ENCODE data around the gene COL4A6.
"Not testable (repeated sequence)": the region's sequence is repeated elsewhere in the genome, so short reads cannot be mapped to it uniquely, and the experiment has no call there.

COL4A6 gene

DNA sequence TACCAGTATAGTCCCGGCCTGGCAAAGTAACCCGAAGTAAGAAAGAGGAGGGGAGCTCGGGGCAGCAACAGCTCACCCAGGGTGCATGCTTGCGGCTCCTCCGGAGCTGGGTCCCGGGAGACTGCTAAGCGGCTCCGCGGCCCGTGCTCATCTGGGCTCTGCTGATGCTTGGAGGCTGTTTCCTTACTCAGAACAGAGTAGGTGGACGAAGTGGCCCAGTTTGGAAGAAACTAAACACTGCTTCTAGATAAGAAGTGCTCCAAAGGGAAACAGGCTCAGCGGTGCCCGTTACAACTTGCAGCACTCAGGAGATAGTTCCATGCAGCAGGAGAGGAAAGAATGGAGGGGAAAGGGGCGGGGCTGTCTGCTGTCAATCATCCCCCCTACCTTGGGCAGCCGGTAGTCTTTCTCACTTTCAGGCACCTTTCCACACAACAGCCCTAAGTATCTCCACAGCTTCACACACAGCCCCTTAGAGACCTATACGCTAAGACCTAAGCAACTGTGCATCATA, at the start of gene COL4A6:
TSS of gene COL4A6 (minus strand) at position 313 of the 514 bp plus-strand sequence. CDS start at position 87, 226 bp downstream.
- no peak for DNase-seq (ENCODE audit: low spot score)

DNA sequence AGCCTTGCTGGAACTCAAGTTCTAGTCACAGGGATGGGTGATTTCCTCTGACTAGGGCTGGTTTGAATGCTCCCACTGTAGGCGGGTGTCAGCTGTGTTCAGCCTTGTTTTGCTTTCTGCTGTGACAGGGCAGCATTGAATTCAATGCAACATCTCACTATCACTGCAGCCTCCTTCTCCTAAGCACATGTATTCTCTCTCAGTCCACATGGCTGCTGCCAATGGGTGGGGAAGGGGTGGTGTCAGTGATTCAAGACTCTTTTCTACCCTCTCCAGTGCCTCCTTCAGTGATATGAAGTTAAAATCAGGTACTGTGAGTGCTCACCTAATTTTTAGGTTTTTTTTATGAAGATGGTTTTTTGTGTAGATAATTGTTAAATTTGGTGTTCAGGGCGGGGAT, 47.7 kb upstream of the COL4A6 start:
- DNase-seq (ENCODE audit: low spot score) = no peak

DNA sequence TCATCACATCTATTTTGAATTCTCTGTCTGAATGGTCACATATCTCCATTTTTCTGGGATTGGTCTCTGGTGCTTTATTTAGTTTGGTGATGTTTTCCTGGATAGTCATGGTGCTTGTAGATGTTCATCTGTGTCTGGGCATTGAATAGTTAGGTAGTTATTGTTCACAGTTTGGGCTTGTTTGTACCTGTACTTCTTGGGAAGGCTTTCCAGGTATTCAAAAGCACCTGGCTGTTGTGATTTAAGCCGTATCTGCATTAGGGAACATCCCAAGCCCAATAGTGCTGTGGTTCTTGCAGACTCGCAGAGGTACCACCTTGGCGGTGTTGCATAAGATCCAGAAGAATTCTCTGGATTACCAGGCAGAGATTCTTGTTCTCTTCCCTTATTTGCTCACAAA, 46.0 kb upstream of the COL4A6 start:
- no peak for DNase-seq (ENCODE audit: low spot score)

DNA sequence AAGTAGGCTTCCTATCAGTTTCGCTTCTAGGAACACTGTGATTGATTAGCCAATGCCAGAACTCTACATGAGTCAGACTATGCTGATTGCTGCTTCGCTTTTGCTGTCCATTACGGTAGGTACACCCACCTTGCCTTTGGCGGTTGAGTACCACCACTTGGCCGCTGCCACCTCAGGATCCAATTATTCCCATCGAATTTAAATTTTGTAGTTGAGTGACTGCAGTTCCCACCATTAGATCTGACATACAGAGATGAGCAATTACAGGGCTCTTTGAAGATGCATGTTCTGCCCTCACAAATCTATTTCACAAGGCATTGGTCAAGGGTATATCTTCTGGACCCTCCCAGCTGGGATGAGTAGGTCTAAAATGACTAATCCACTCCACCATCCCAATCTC, 43.3 kb upstream of the COL4A6 start:
- DNase-seq (ENCODE audit: low spot score) = not testable (repeated sequence)

DNA sequence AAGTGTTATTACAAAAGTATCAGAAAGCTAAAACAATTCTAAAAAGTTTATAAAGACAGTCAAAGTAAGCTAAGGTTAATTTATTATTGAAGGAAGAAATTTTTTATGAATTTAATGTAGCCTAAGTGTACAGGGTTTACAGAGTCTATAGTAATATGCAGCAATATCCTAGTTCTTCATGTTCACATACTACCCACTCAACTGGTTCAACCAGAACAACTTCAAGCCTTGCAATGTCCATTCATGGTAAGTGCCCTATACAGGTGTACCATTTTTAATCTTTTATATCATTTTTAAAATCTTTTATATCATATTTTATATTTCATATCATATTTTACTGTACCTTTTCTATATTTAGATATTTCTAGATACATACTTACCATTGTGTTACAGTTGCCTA, 35.8 kb upstream of the COL4A6 start:
- no peak for DNase-seq (ENCODE audit: low spot score)

DNA sequence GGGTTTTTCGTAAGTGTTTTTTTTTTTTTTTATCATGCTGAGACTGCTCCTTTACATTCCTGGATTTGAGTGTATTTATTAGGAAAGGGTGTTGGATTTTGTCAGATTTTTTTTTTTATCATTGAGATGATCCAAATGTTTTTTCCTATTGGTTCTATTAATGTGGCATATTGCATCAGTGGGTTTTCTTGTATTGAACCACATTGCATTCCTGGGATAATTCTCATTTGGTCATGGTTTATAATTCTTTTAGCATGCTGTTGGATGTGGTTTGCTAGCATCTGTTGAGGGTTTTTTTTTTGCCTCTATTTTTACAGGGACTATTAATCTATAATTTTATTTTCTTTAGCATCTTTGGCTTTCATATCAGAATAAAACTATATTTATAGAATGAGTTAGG, 30.3 kb upstream of the COL4A6 start:
- no peak for DNase-seq (ENCODE audit: low spot score)

DNA sequence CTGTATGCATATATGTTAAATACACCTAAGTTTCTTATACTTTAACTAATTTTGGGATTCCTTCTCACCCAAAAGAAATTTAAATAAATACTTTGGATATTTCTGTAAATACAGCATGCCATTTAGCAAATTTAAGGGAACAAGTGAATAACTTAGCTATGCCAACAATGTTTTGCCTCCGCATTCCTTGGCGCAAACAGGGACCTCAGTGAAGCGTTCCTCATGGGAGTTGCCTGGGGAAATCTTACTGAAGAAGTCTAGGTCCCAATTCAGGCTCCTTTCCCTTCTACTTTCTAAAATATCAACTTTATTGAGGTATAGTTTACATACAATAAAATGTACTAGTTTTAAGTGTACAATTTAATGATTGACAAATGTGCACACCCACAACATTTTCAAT, 26.4 kb upstream of the COL4A6 start:
- no peak for DNase-seq (ENCODE audit: low spot score)

DNA sequence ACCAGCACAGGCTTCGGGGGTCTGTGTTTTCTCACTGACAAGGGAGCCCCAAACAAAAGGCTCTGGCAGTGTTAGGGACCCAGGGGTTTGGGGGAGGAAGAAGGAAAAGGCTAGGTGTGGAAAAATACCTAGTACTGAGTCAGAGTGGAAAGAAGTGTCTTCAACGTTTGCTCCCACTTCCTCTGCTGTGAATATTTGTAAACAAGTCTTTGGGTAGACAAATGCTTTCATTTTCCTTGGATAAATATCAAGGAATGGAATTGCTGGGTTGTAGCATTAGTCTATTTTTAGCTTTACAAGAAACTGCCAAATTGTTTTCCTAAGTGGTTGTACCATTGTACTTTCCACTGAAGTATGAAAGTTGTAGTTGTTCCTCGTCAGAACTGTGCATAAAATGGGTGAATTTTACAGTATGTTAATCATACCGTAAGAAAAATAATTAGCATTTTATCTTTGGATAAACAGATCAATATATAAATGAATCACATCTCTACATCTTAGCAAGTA, 18.8 kb upstream of the COL4A6 start:
- no peak for DNase-seq (ENCODE audit: low spot score)

DNA sequence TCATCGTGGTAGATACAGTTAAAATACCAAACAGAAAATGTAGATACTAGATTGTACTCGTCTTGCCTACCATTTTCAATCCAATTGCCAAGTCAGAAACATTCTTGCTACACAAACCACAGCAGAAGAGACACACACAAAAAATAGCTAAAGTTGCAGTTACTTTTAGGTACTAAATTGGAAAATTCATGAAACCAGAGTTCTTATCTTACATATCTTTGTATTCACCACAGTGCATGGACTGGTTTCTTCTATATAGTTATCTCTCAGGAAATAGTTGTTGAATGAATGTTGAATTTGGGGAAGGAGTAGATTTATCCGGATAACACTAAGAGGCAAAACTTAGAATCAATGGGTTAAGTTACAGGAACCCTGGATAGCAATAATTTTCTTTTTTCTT, 15.6 kb upstream of the COL4A6 start:
- DNase-seq (ENCODE audit: low spot score) = no peak

DNA sequence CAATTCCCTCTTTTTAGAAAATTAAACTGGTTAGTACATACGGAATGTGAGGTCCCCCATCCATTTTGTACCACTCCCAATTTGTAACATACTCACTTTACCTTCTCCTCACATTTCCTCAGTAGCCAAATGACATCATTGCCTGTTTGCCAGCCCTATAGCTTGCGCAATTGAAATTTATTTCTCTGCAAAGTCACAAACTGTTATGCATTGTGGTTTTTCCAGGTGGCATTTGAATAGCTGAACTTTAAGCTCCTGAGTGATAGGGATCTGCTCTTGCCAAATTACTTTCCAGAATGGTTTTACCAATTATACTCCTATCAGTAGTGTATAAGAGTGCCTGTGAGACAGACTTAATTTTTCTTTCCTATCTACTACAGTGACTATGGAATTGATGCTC, 9.1 kb upstream of the COL4A6 start:
- no peak for DNase-seq (ENCODE audit: low spot score)

DNA sequence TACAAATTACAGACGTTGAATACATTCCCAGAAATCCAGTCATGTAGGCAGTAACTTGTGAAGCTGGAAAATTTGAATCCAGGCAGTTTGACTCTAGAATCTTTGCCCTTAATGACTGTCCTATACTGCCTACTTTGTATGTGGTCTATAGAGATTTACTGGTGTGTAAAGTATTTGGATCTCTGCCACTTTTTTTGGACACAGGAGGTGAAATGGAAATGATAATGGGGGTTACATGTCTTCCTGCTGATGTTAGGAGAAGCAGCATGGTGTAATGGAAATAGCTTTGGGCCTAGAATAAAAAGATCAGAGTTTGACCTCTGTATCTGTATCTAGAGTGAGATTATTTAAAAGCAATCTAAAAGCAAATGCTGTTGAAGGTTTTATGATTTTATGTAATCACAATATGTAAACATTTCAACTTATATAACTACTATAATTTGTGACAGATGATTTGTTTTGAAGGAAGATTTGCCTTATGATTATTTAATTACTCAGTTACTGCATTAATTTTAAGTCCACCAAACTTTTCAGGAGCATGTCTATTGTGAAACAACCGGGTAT, 4.8 kb upstream of the COL4A6 start:
- no peak for DNase-seq (ENCODE audit: low spot score)

DNA sequence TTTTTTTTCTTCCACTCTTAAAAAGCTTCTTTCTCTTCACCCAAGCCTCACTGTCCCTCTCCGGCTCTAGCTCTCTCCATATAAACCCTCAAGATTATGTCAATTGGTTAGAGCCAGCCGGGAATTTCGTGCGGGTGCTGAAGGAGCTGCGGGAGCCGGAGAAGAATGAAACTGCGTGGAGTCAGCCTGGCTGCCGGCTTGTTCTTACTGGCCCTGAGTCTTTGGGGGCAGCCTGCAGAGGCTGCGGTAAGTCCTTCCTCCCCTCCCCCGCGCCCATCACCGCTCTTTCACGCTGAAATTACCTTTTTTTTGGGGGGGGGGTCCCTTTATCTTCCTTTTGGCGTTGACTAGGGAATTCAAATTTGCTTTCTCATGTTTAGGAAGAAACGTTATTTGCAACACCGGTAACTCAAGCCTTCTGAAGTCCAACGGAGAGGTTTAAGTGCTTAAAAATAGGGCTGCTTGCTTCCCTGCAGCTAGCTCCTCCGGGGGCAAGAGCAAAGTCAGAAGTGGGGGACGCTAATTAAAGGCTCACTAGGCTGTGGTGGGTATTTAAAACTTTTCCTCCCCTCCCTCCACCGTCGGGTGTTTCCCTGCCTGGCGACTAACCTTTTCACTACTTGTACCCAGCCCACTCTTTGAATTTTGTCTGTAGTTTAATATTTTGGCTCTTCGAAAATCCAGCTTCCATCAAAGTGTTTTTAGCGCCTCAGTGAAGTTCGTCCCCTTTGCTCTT, 1.9 kb upstream of the COL4A6 start:
- no peak for DNase-seq (ENCODE audit: low spot score)

DNA sequence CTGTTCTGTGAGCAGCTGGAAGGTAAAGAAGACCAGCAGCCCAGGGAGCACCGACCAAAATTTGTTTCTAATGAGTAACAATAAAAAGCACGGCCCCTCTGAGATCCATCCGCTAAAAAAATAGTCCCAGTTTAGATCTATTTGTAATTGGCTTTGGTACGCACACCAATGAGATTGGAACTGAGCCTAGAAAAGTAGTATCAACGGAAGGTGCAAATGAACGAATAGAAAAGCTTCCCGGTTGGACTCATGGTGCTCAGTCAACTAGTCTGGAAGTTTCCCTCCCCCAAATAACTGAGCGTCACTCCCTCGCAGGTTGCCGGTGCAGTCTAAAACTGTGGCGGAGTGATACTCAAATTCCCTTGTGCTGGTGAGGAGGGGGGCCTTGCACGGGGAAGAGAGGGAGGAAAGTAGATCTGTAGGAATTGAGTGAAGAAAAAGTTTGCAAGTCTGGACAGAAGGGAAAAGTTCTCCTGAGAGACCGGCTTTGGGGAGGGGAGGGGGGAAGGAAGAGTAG, 1.3 kb upstream of the COL4A6 start, which contains the start of gene COL4A5:
TSS of gene COL4A5 (plus strand) at position 413 of the 517 bp plus-strand sequence. CDS start 288 bp downstream, outside the sequence.
- no peak for DNase-seq (ENCODE audit: low spot score)

DNA sequence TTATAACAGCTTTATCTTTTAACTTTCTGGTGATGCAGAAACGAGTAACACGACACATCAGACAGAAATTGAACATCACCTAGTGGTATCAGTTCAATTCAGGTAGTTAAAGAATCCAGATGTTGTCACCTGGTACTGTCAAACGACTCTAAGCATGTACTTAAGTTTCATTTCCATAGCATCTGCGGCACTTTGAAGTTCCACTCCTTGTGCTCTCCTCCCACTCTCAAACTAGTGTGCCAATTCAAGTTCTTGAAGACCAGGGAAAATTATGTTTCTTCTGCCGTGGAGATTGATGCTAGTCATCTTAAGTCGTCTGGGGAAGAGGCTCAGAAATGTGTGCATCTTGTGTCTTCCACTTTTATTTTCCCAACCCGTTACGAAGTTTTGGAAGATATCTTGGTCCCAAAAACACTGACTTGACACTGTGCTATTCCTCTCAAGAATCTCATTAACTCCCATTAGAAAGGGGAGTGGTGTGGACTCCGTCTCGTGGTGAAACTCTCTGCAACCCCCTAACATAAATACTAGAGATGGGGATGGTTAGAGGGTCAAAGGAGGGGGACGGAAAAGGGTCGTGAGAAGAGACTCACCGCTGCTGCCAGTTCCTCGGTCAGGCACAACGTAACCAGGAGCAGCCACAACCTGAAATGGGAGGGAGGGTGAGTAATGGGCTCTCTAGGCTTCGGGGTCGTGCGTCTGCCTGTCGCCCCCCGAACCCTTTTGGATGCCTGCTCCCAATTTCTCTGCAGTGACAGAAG, 693 bp downstream of the COL4A6 start:
- no peak for DNase-seq (ENCODE audit: low spot score)

DNA sequence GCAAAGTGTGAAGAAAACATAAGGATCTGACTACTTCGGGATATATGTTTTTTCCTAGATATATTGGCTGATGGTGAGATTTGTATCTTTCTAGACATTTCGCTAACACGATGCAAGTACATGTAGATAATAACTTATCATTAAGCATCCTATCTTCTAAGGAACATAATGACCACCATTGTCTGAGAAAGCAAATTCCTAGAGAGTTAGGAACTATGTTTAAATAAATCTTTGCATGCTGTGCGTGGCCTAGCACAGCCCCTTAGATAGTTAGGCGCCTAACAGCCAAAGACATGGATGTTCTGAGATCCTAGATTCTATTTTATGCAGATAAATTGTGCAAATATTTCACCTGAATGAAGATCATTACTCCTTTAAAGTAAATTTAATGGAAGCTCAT, 3.0 kb downstream of the COL4A6 start:
- DNase-seq (ENCODE audit: low spot score) = no peak

DNA sequence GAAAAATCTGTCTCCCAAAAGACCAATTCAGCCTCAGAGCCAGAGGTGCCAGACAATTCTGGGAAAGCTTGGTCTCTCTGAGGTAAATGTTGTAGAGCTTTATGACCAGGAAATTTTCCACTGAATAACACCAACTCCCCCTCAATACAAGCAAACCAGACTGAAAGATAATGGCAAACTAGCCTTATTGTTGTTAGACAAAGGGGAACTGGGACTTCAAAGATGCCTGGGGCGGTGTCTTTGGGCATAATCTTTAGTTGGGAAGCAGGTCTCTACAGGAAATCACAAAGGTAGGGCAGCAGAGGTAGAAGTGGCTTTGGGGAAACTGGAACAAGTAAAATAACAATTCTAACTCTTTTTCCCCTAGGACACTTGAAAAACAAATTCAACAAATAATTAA, 12.0 kb downstream of the COL4A6 start:
- no peak for DNase-seq (ENCODE audit: low spot score)

DNA sequence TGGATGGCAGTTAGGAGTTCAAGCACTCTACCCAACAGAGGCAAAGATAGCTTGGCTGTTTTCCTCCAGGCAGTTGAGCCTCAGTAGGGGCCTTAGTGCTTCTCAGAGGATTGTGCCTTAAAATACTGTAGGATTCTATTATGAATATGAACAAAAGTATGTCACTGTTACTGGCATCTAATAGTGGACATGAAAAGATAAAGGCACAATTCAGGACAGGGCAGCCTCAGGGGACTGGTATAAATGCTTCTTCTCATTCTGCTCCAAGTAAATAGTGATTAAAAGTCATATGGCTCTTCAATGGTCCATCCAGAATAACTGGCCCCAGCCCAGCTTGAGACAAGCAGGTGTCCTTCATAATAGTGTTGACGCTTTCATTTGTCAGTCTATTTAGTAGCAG, 17.7 kb downstream of the COL4A6 start:
- no peak for DNase-seq (ENCODE audit: low spot score)

DNA sequence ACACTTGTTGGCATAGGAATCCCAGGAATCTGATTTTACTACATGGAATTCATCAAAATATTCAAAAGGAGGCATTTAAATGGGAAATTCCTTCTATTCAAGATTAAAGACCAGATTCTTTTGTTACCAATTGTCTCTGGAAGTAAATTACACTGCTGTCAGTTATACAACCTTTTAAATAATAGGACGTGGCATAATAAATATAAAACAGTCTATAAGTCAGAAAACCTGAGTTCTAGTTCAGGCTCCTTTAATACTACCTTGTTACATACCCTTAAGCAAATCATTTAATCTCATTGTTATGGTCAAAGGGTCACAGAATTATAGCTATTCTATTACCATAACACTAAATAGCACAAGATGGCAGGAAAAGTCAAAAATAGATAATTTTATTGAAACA, 18.8 kb downstream of the COL4A6 start:
- no peak for DNase-seq (ENCODE audit: low spot score)

DNA sequence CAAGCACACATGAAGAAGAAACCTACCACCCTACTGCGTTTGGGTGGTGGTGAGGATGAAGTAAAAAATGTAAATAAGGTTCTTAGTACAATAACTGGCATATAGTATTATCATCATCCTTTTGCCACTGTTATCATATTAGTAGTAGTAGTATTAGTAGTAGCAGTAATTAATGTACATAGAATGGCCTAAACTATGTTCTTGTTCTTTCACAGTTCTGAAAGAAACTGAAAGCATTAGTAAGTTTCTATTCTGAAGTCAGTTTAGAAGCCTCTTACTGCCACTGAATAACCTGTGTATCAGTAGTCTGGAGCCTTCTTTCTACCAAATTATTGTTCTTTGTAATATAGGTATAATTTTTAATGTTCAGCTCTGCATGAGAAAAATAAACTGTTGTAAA, 21.0 kb downstream of the COL4A6 start:
- no peak for DNase-seq (ENCODE audit: low spot score)

DNA sequence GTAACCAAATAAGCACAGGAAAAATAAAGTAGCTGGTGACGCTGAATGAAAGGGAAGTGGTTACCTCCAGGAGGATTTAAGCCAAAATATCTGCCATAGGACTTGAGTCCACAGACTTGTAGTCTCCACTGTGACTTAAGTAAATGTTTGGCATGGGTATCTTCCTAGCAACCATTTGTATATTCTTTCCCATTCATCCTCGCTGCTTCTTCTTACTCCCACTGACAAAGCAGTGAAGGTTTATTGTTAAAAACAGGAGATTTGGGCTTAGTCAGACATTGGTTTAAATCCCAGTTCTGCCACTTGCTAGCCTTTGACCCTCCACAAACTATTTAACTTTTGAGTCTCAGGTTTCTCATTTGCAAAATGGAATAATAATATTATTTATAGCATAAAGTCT, 22.3 kb downstream of the COL4A6 start:
- no peak for DNase-seq (ENCODE audit: low spot score)

DNA sequence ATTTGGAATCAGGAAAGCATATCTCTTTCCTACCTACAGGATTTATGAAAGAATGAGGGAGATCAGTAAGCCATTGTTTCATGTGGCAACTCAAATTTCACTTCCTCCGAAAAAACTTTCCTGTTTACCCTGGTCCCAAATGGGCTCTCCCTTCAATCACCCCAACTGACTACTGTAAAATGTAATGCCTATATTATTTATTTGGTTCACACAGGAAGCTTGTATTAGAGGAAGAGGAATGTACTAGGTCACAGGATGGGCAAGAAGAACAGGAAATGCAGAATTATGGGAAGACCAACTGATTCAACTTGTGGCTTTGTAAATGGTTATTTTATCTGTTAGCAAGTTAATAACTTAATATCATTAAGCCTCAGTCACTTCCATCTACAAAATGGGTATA, 23.1 kb downstream of the COL4A6 start:
- DNase-seq (ENCODE audit: low spot score) = no peak

DNA sequence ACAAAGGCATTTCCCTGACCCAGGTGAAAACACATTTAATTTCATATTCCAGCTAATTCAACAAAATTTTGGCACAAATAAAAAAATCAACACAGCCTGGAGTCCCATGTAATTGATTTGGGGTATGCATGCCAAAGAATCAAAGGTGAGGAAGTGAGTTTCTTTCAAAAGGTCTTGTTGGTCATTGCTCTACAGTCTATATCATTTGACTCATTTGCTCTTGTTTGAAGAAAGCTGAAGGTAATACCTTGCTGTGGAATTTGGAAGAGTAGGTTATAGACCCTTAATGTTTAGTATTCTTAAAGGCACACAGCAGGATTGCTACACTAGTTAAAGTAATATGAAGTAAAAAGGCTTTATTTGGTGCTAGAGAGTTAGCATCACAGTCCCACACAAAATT, 25.4 kb downstream of the COL4A6 start:
- DNase-seq (ENCODE audit: low spot score) = no peak

Data from CD4-positive, alpha-beta T cell treated with Interleukin-6 at 100 ng/mL for 8 hours (primary cell).